ENCODE results near the gene AMBRA1.

Gene AMBRA1

GRCh38 chr11:46593550-46594373, at the start of gene AMBRA1:
Gene AMBRA1 (minus strand): TSS chr11:46594023. CDS start chr11:46548380, 45,643 bp downstream.
- DNase-seq (ENCODE audit: low read depth) = peak; percentile 96

- DNase-seq (ENCODE audit: low read depth) = no peak
Observed at GRCh38 chr11:46643531-46643930, 49.7 kb upstream of the AMBRA1 start.

GRCh38 chr11:46642627-46643335, 49.0 kb upstream of the AMBRA1 start:
- no peak for DNase-seq (ENCODE audit: low read depth)

- DNase-seq (ENCODE audit: low read depth) = no peak
Observed at GRCh38 chr11:46641639-46642038, 47.8 kb upstream of the AMBRA1 start.

- no peak for DNase-seq (ENCODE audit: low read depth)
Observed at GRCh38 chr11:46640036-46640788, 46.4 kb upstream of the AMBRA1 start.

- DNase-seq (ENCODE audit: low read depth) = no peak
Observed at GRCh38 chr11:46639197-46639839, 45.5 kb upstream of the AMBRA1 start.

GRCh38 chr11:46637546-46637945, 43.7 kb upstream of the AMBRA1 start:
- no peak for DNase-seq (ENCODE audit: low read depth)

GRCh38 chr11:46635557-46636139, 41.8 kb upstream of the AMBRA1 start:
- no peak for DNase-seq (ENCODE audit: low read depth)

GRCh38 chr11:46633291-46634217, 39.7 kb upstream of the AMBRA1 start:
- DNase-seq (ENCODE audit: low read depth) = no peak

GRCh38 chr11:46632502-46632901, 38.7 kb upstream of the AMBRA1 start:
- no peak for DNase-seq (ENCODE audit: low read depth)

- DNase-seq (ENCODE audit: low read depth) = no peak
Observed at GRCh38 chr11:46631676-46632075, 37.9 kb upstream of the AMBRA1 start.

GRCh38 chr11:46630237-46630636, 36.4 kb upstream of the AMBRA1 start:
- DNase-seq (ENCODE audit: low read depth) = no peak

GRCh38 chr11:46628961-46629360, 35.1 kb upstream of the AMBRA1 start:
- DNase-seq (ENCODE audit: low read depth) = no peak

- DNase-seq (ENCODE audit: low read depth) = no peak
Observed at GRCh38 chr11:46625406-46625805, 31.6 kb upstream of the AMBRA1 start.

GRCh38 chr11:46618837-46619236, 25.0 kb upstream of the AMBRA1 start:
- DNase-seq (ENCODE audit: low read depth) = peak; percentile 43

- DNase-seq (ENCODE audit: low read depth) = no peak
Observed at GRCh38 chr11:46617972-46618314, 24.1 kb upstream of the AMBRA1 start.

GRCh38 chr11:46617134-46617971, 23.5 kb upstream of the AMBRA1 start, which contains the start of the genes ATG13 and HARBI1:
Gene ATG13 (plus strand): TSS chr11:46617553. CDS start chr11:46644292, 26,739 bp downstream.
Gene HARBI1 (minus strand): TSS chr11:46617227. CDS start chr11:46616237, 990 bp downstream.
- DNase-seq (ENCODE audit: low read depth) = peak; percentile 83

GRCh38 chr11:46616551-46617133, 22.8 kb upstream of the AMBRA1 start:
- peak; percentile 55 for DNase-seq (ENCODE audit: low read depth)

GRCh38 chr11:46615756-46616155, 21.9 kb upstream of the AMBRA1 start:
- no peak for DNase-seq (ENCODE audit: low read depth)

All from amniotic epithelial cell (primary cell).